ENCODE results near the gene HHAT. TPM values are rescaled to one million over a fixed set of nuclear protein-coding genes. Genes with fewer than 3 reads are reported as not detected.

HHAT gene
- total and polyA plus RNA-seq, 7 donors = 0.11 to 0.64 (median 0.16) TPM

GRCh38 chr1:210703593-210703992 lies 374.9 kb downstream of the HHAT start:
- intact Hi-C loops (cut with DNase I) = no loop called here
- Histone ChIP-seq H3K27ac (no peak overlapping the region), H3K36me3 (ENCODE audit: insufficient read depth in 1 of 2, low read depth in 1 of 2) (no peaks in the 10 kb centered on the region), H3K4me3 (no peak overlapping the region), H3K27me3 (ENCODE audit: insufficient read depth in 3 of 3, low read length in 2 of 3) (no peaks in the 10 kb centered on the region), H3K9me3 (no peaks in the 10 kb centered on the region), H3K4me1 (no peaks in the 10 kb centered on the region)
- ATAC-seq (no peak), DNase-seq (no peak)
- TF ChIP-seq CTCF (IDR thresholded peaks at IDR 0.05) = no peak
- WGBS, 3 donors = 77 to 79% (median 77%) methylated on average over 2 of the region's 2 CpGs

GRCh38 chr1:210705086-210705485 lies 376.4 kb downstream of the HHAT start:
- H3K36me3 ChIP-seq (ENCODE audit: insufficient read depth in 1 of 2, low read depth in 1 of 2) = no peaks in the 10 kb centered on the region
- no peaks in the 10 kb centered on the region for H3K9me3 ChIP-seq
- no peak overlapping the region for H3K4me3 ChIP-seq
- TF ChIP-seq CTCF (IDR thresholded peaks at IDR 0.05) = no peak
- no peak for ATAC-seq
- H3K27me3 ChIP-seq (ENCODE audit: insufficient read depth in 3 of 3, low read length in 2 of 3) = no peaks in the 10 kb centered on the region
- intact Hi-C loops (cut with DNase I) = no loop called here
- DNase-seq = no peak
- 73 to 88% (median 84%) methylated on average over 3 of the region's 3 CpGs for WGBS, 3 donors
- H3K4me1 ChIP-seq = no peaks in the 10 kb centered on the region
- H3K27ac ChIP-seq = no peak overlapping the region

GRCh38 chr1:210706246-210706645 lies 377.5 kb downstream of the HHAT start:
- ATAC-seq = no peak
- no peaks in the 10 kb centered on the region for H3K9me3 ChIP-seq
- H3K36me3 ChIP-seq (ENCODE audit: insufficient read depth in 1 of 2, low read depth in 1 of 2) = no peaks in the 10 kb centered on the region
- no peaks in the 10 kb centered on the region for H3K4me1 ChIP-seq
- TF ChIP-seq CTCF (IDR thresholded peaks at IDR 0.05) = no peak
- intact Hi-C loops (cut with DNase I) = no loop called here
- no peaks in the 10 kb centered on the region for H3K27me3 ChIP-seq (ENCODE audit: insufficient read depth in 3 of 3, low read length in 2 of 3)
- H3K4me3 ChIP-seq = no peak overlapping the region
- H3K27ac ChIP-seq = no peak overlapping the region
- WGBS, 3 donors = 83 to 86% (median 84%) methylated on average over 3 of the region's 3 CpGs
- no peak for DNase-seq

GRCh38 chr1:210707300-210708240 lies 378.9 kb downstream of the HHAT start:
- H3K36me3 ChIP-seq (ENCODE audit: insufficient read depth in 1 of 2, low read depth in 1 of 2) = no peaks in the 10 kb centered on the region
- intact Hi-C loops (cut with DNase I) = no loop called here
- no peak for TF ChIP-seq CTCF (IDR thresholded peaks at IDR 0.05)
- H3K27ac ChIP-seq = no peak overlapping the region
- no peaks in the 10 kb centered on the region for H3K4me1 ChIP-seq
- ATAC-seq (no peak), DNase-seq (no peak)
- no peaks in the 10 kb centered on the region for H3K9me3 ChIP-seq
- 49 to 57% (median 54%) methylated on average over 7 of the region's 7 CpGs for WGBS, 3 donors
- no peak overlapping the region for H3K4me3 ChIP-seq
- no peaks in the 10 kb centered on the region for H3K27me3 ChIP-seq (ENCODE audit: insufficient read depth in 3 of 3, low read length in 2 of 3)
